ENCODE measurements around the gene CFAP47. TPM values are rescaled to one million over a fixed set of nuclear protein-coding genes. Genes with fewer than 3 reads are reported as not detected.

Gene CFAP47
- total and polyA plus RNA-seq, 2 donors (not counting 3 experiments of a cell fraction or from before 2014, with no cell fraction given): not detected

DNA sequence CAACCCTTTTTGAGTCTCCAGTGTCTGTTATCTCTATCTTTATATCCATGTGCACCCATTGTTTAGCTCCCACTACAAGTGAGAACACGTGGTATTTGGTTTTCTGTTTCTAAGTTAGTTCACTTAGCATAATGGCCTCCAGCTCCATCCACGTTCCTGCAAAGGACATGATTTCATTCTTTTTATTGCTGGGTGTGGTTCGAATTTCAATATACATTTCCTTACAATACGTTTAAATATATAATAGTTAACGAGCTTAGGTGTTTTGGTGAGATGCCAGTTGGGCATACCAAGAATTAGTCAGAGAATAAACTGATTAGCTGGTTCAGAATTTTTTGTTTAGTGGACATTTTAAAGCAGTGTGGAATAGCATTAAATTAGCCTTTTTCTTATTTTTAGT, 196.7 kb downstream of the CFAP47 start:
- Histone ChIP-seq H3K4me1 (ENCODE audit: control insufficient read depth, extremely low read depth, insufficient read depth, low read length) (no peaks in the 10 kb centered on the region), H3K27ac (ENCODE audit: insufficient read depth, low read depth, low read length) (no peak overlapping the region), H3K36me3 (ENCODE audit: control insufficient read depth in 2 of 2, extremely low read depth in 1 of 2, insufficient read depth in 2 of 2, low read length in 2 of 2) (no peaks in the 10 kb centered on the region), H3K4me2 (ENCODE audit: insufficient read depth, low read length) (no peak overlapping the region), H4K20me1 (replicated peaks; ENCODE audit: control insufficient read depth, extremely low read depth, insufficient read depth, low read length) (no peaks in the 10 kb centered on the region), H3K9me1 (replicated peaks; ENCODE audit: control insufficient read depth, extremely low read depth, insufficient read depth, low read length) (no peaks in the 10 kb centered on the region), H3K4me3 (replicated peaks in 1 of 3; ENCODE audit: insufficient read depth in 1 of 3, low read depth in 1 of 3, low read length in 3 of 3) (no peak overlapping the region), H3K27me3 (ENCODE audit: control insufficient read depth in 2 of 2, insufficient read depth in 2 of 2, low read length in 2 of 2) (no peaks in the 10 kb centered on the region), H3K9me3 (replicated peaks; ENCODE audit: control insufficient read depth, insufficient read depth, low read length) (peaks cover 3% of the 10 kb centered on the region), H3K9ac (replicated peaks; ENCODE audit: extremely low read depth, insufficient read depth, low read length) (no peak overlapping the region), H3K79me2 (ENCODE audit: control insufficient read depth, insufficient read depth, low read length) (no peaks in the 10 kb centered on the region), H2AFZ (ENCODE audit: low read depth, low read length) (no peak overlapping the region)
- FAIRE-seq (no peak), DNase-seq (ENCODE audit: low read depth, low spot score) (no peak)
- intact Hi-C loops (cut with micrococcal nuclease): no loop called here
- ChIA-PET POLR2A (no interaction called here), CTCF (no interaction called here)
- dilution Hi-C loops (cut with MboI; ENCODE audit: extremely low pct_ligation_motif_present, low sequenced_read_pairs): no loop called here
- TF ChIP-seq POLR2A (IDR thresholded peaks at IDR 0.05; ENCODE audit: low read depth, low read length) (no peak), CTCF (IDR thresholded peaks at IDR 0.05; ENCODE audit: extremely low read depth in 1 of 2, insufficient read depth in 1 of 2, low read depth in 1 of 2, low read length in 2 of 2) (no peak), MYC (IDR thresholded peaks at IDR 0.05; ENCODE audit: low read depth, low read length) (no peak), EZH2 (IDR thresholded peaks at IDR 0.05; ENCODE audit: borderline replicate concordance, low read depth, low read length, severe bottlenecking) (no peak), FOS (IDR thresholded peaks at IDR 0.05; ENCODE audit: borderline replicate concordance, insufficient read depth, low read length) (no peak), POLR2AphosphoS5 (IDR thresholded peaks at IDR 0.05; ENCODE audit: insufficient read depth, low read depth, low read length) (no peak), JUN (IDR thresholded peaks at IDR 0.05; ENCODE audit: borderline replicate concordance, insufficient read depth, insufficient read length, low read depth) (no peak), GATA2 (IDR thresholded peaks at IDR 0.05; ENCODE audit: insufficient read depth, insufficient read length, low read depth, low read length) (no peak)
- TF ChIP-seq, protein P1, sequence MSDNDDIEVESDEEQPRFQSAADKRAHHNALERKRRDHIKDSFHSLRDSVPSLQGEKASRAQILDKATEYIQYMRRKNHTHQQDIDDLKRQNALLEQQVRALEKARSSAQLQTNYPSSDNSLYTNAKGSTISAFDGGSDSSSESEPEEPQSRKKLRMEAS (IDR thresholded peaks at IDR 0.05; ENCODE audit: insufficient read depth, insufficient read length): no peak
- BruUV-seq (replicated peaks): no TSS peak
